ENCODE results near the gene CSNK2A3. TPM values are rescaled to one million over a fixed set of nuclear protein-coding genes. Genes with fewer than 3 reads are reported as not detected.

The CSNK2A3 gene
- total RNA-seq, 1 experiment from 2014 or later: 2.3 TPM

GRCh38 chr11:11345099-11345498 is 8.0 kb downstream of the CSNK2A3 start:
- Histone ChIP-seq H3K79me2 (ENCODE audit: low read length) (no peaks in the 10 kb centered on the region), H2AFZ (ENCODE audit: low read length) (no peak overlapping the region), H3K9ac (ENCODE audit: low read length) (no peak overlapping the region), H3K4me3 (ENCODE audit: low read length) (no peak overlapping the region), H3K9me2 (replicated peaks; ENCODE audit: low read length) (no peaks in the 10 kb centered on the region), H3K4me1 (ENCODE audit: insufficient read depth, low read length) (peaks cover 4% of the 10 kb centered on the region), H3K9me3 (ENCODE audit: low read length) (no peaks in the 10 kb centered on the region), H3K4me2 (ENCODE audit: low read length) (no peak overlapping the region), H4K20me1 (ENCODE audit: low read length) (no peaks in the 10 kb centered on the region), H3K27me3 (ENCODE audit: low read length) (no peaks in the 10 kb centered on the region), H3K36me3 (ENCODE audit: low read depth, low read length) (no peaks in the 10 kb centered on the region), H3F3A (ENCODE audit: low read length, unreplicated experiment) (no peaks in the 10 kb centered on the region), H3K27ac (ENCODE audit: low read length) (no peak overlapping the region)
- CTCF ChIA-PET: no interaction called here
- POLR2A ChIA-PET (ENCODE audit: unreplicated experiment): no interaction called here
- DNase-seq (no peak), ATAC-seq (no peak)
- no peak for TF ChIP-seq EZH2phosphoT487 (IDR thresholded peaks at IDR 0.05; ENCODE audit: borderline replicate concordance, low read length)
- no peak for TF ChIP-seq EZH2 (IDR thresholded peaks at IDR 0.05; ENCODE audit: low read length, unreplicated experiment)
- no peak for TF ChIP-seq CTCF (conservative IDR thresholded peaks at IDR 0.05; ENCODE audit: low read depth, low read length)
- no TSS peak for BruUV-seq (replicated peaks)
- intact Hi-C loops (cut with micrococcal nuclease): no loop called here

GRCh38 chr11:11344045-11344444 is 9.0 kb downstream of the CSNK2A3 start:
- Histone ChIP-seq H4K20me1 (ENCODE audit: low read length) (no peaks in the 10 kb centered on the region), H3K27me3 (ENCODE audit: low read length) (no peaks in the 10 kb centered on the region), H3F3A (ENCODE audit: low read length, unreplicated experiment) (no peaks in the 10 kb centered on the region), H3K79me2 (ENCODE audit: low read length) (no peaks in the 10 kb centered on the region), H3K4me1 (ENCODE audit: insufficient read depth, low read length) (no peaks in the 10 kb centered on the region), H3K4me2 (ENCODE audit: low read length) (no peak overlapping the region), H3K4me3 (ENCODE audit: low read length) (no peak overlapping the region), H3K9me2 (replicated peaks; ENCODE audit: low read length) (no peaks in the 10 kb centered on the region), H3K36me3 (ENCODE audit: low read depth, low read length) (no peaks in the 10 kb centered on the region), H3K27ac (ENCODE audit: low read length) (no peak overlapping the region), H2AFZ (ENCODE audit: low read length) (no peak overlapping the region), H3K9ac (ENCODE audit: low read length) (no peak overlapping the region), H3K9me3 (ENCODE audit: low read length) (no peaks in the 10 kb centered on the region)
- DNase-seq (no peak), ATAC-seq (no peak)
- intact Hi-C loops (cut with micrococcal nuclease): no loop called here
- no TSS peak for BruUV-seq (replicated peaks)
- TF ChIP-seq EZH2 (IDR thresholded peaks at IDR 0.05; ENCODE audit: low read length, unreplicated experiment) (no peak), CTCF (conservative IDR thresholded peaks at IDR 0.05; ENCODE audit: low read depth, low read length) (no peak), EZH2phosphoT487 (IDR thresholded peaks at IDR 0.05; ENCODE audit: borderline replicate concordance, low read length) (no peak)
- CTCF ChIA-PET: no interaction called here
- POLR2A ChIA-PET (ENCODE audit: unreplicated experiment): no interaction called here

- CTCF ChIA-PET: no interaction called here
- POLR2A ChIA-PET (ENCODE audit: unreplicated experiment): no interaction called here
- Histone ChIP-seq H3K9ac (ENCODE audit: low read length) (no peak overlapping the region), H3K79me2 (ENCODE audit: low read length) (no peaks in the 10 kb centered on the region), H3K27ac (ENCODE audit: low read length) (no peak overlapping the region), H3K9me3 (ENCODE audit: low read length) (no peaks in the 10 kb centered on the region), H3K36me3 (ENCODE audit: low read depth, low read length) (no peaks in the 10 kb centered on the region), H3K9me2 (replicated peaks; ENCODE audit: low read length) (no peaks in the 10 kb centered on the region), H4K20me1 (ENCODE audit: low read length) (no peaks in the 10 kb centered on the region), H3K4me2 (ENCODE audit: low read length) (no peak overlapping the region), H2AFZ (ENCODE audit: low read length) (no peak overlapping the region), H3K4me1 (ENCODE audit: insufficient read depth, low read length) (no peaks in the 10 kb centered on the region), H3F3A (ENCODE audit: low read length, unreplicated experiment) (no peaks in the 10 kb centered on the region), H3K27me3 (ENCODE audit: low read length) (no peaks in the 10 kb centered on the region), H3K4me3 (ENCODE audit: low read length) (no peak overlapping the region)
- no peak for DNase-seq
- no peak for ATAC-seq
- intact Hi-C loops (cut with micrococcal nuclease): no loop called here
- no TSS peak for BruUV-seq (replicated peaks)
- TF ChIP-seq EZH2 (IDR thresholded peaks at IDR 0.05; ENCODE audit: low read length, unreplicated experiment): no peak
- TF ChIP-seq CTCF (conservative IDR thresholded peaks at IDR 0.05; ENCODE audit: low read depth, low read length): no peak
- no peak for TF ChIP-seq EZH2phosphoT487 (IDR thresholded peaks at IDR 0.05; ENCODE audit: borderline replicate concordance, low read length)
Observed at GRCh38 chr11:11338304-11338703, 14.7 kb downstream of the CSNK2A3 start.
